ENCODE data around the gene CYP2F1. TPM values are rescaled to one million over a fixed set of nuclear protein-coding genes. Genes with fewer than 3 reads are reported as not detected.

The CYP2F1 gene
- not detected in 2 replicates for polyA plus RNA-seq
- polyA minus RNA-seq, result not detected in 2 replicates

GRCh38 chr19:41114132-41114531 is at the start of gene CYP2F1:
CYP2F1 (plus strand) TSS chr19:41114432; CDS start chr19:41116189, 1,757 bp downstream.
- Histone ChIP-seq H3K9ac (ENCODE audit: low read length) (no peak within 1 kb of the TSS), H3K9me2 (ENCODE audit: insufficient read depth, low read length) (no peaks in the 10 kb centered on the region), H2AFZ (ENCODE audit: low read depth, low read length) (no peak within 1 kb of the TSS), H3K4me2 (ENCODE audit: low read length) (no peak within 1 kb of the TSS), H3K36me3 (ENCODE audit: insufficient read depth, low read length) (no peaks in the 10 kb centered on the region), H3K27ac (ENCODE audit: low read length) (no peak within 1 kb of the TSS), H4K20me1 (ENCODE audit: insufficient read depth) (no peaks in the 10 kb centered on the region), H3K4me3 (ENCODE audit: low read length) (no peak within 1 kb of the TSS), H3F3A (ENCODE audit: insufficient read depth, low read length, poor library complexity, severe bottlenecking) (no peaks in the 10 kb centered on the region), H3K27me3 (ENCODE audit: insufficient read depth, low read depth, low read length) (no peaks in the 10 kb centered on the region), H3K9me3 (ENCODE audit: low read length) (no peaks in the 10 kb centered on the region), H3K79me2 (replicated peaks; ENCODE audit: insufficient read depth, low read length) (no peaks in the 10 kb centered on the region)
- no peak for TF ChIP-seq EP300 (conservative IDR thresholded peaks at IDR 0.05; ENCODE audit: poor library complexity, severe bottlenecking)
- TF ChIP-seq EZH2 (IDR thresholded peaks at IDR 0.05; ENCODE audit: borderline replicate concordance, insufficient read depth, low read length, poor library complexity, severe bottlenecking), result no peak
- TF ChIP-seq TAF1 (IDR thresholded peaks at IDR 0.05; ENCODE audit: low read depth), result no peak
- no peak for TF ChIP-seq MXI1 (conservative IDR thresholded peaks at IDR 0.05; ENCODE audit: poor library complexity, severe bottlenecking)
- no peak for TF ChIP-seq CTCF (IDR thresholded peaks at IDR 0.05; ENCODE audit: poor library complexity, severe bottlenecking)
- TF ChIP-seq SMC3 (conservative IDR thresholded peaks at IDR 0.05; ENCODE audit: poor library complexity), result no peak
- TF ChIP-seq REST (IDR thresholded peaks at IDR 0.05; ENCODE audit: borderline replicate concordance), result no peak
- no peak for TF ChIP-seq RAD21 (conservative IDR thresholded peaks at IDR 0.05)
- TF ChIP-seq POLR2AphosphoS5 (IDR thresholded peaks at IDR 0.05), result no peak

GRCh38 chr19:41064974-41065569 is 49.2 kb upstream of the CYP2F1 start:
- no peaks in the 10 kb centered on the region for H3K9me2 ChIP-seq (ENCODE audit: insufficient read depth, low read length)
- no peaks in the 10 kb centered on the region for H3K79me2 ChIP-seq (replicated peaks; ENCODE audit: insufficient read depth, low read length)
- no peak overlapping the region for H2AFZ ChIP-seq (ENCODE audit: low read depth, low read length)
- no peak overlapping the region for H3K4me3 ChIP-seq (ENCODE audit: low read length)
- no peaks in the 10 kb centered on the region for H4K20me1 ChIP-seq (ENCODE audit: insufficient read depth)
- no peaks in the 10 kb centered on the region for H3K36me3 ChIP-seq (ENCODE audit: insufficient read depth, low read length)
- H3K27me3 ChIP-seq (ENCODE audit: insufficient read depth, low read depth, low read length), result no peaks in the 10 kb centered on the region
- no peak overlapping the region for H3K4me2 ChIP-seq (ENCODE audit: low read length)
- no peak overlapping the region for H3K27ac ChIP-seq (ENCODE audit: low read length)
- no peaks in the 10 kb centered on the region for H3K9me3 ChIP-seq (ENCODE audit: low read length)
- H3F3A ChIP-seq (ENCODE audit: insufficient read depth, low read length, poor library complexity, severe bottlenecking), result no peaks in the 10 kb centered on the region
- no peak for TF ChIP-seq RAD21 (conservative IDR thresholded peaks at IDR 0.05)
- no peak for TF ChIP-seq EZH2 (IDR thresholded peaks at IDR 0.05; ENCODE audit: borderline replicate concordance, insufficient read depth, low read length, poor library complexity, severe bottlenecking)
- TF ChIP-seq SMC3 (conservative IDR thresholded peaks at IDR 0.05; ENCODE audit: poor library complexity), result no peak
- TF ChIP-seq TAF1 (IDR thresholded peaks at IDR 0.05; ENCODE audit: low read depth), result no peak
- no peak for TF ChIP-seq POLR2AphosphoS5 (IDR thresholded peaks at IDR 0.05)
- TF ChIP-seq CTCF (IDR thresholded peaks at IDR 0.05; ENCODE audit: poor library complexity, severe bottlenecking), result no peak
- TF ChIP-seq REST (IDR thresholded peaks at IDR 0.05; ENCODE audit: borderline replicate concordance), result no peak
- TF ChIP-seq MXI1 (conservative IDR thresholded peaks at IDR 0.05; ENCODE audit: poor library complexity, severe bottlenecking), result no peak
- H3K9ac ChIP-seq (ENCODE audit: low read length), result no peak overlapping the region
